ENCODE results near the gene ARFGEF3. TPM values are rescaled to one million over a fixed set of nuclear protein-coding genes. Genes with fewer than 3 reads are reported as not detected.

Gene ARFGEF3
- total RNA-seq, 4 donors from 2014 or later = 8.9 to 12.0 (median 10.5) TPM

DNA sequence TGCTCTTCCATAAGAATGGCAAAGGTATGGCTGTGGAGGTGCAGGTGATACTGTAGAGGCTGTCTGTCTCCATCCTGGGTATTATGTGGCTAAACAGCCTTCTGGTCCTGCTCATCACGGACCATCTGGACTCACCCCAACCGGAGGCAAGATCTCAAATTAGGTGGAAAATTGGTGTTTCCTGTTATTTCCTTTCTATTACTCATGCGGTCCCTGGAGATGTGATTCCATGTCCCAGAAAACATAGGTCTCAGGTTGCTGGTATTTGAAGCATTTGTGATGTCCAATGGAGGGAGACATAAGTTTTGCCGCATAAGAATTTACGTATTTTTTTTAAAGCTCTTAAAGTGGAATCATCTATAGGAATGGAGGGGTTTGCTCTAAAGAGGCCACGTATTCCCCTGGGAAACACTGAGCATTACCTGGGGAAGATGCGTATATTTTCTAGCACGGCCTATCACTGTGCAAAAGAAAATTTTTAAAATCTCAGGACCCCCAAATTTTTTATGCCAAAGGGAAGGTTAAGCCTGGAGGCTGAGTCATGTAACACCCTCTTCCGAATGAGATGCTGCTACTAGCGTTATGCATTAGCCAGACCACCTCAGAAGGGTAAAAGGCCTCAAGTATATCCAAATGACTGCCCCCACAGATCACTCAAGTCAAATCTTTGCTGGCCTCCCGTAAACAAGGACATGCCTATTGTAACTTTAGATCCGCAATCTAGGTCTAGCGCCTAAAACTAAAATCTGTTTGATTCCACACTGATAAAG lies 78.9 kb downstream of the ARFGEF3 start:
- H3K27ac ChIP-seq = no peak overlapping the region
- no peaks in the 10 kb centered on the region for H3K4me1 ChIP-seq
- H3K36me3 ChIP-seq = no peaks in the 10 kb centered on the region
- no peaks in the 10 kb centered on the region for H3K9me3 ChIP-seq
- H3K4me3 ChIP-seq = no peak overlapping the region
- DNase-seq = no peak
- H3K27me3 ChIP-seq = no peaks in the 10 kb centered on the region
- TF ChIP-seq, protein P1, sequence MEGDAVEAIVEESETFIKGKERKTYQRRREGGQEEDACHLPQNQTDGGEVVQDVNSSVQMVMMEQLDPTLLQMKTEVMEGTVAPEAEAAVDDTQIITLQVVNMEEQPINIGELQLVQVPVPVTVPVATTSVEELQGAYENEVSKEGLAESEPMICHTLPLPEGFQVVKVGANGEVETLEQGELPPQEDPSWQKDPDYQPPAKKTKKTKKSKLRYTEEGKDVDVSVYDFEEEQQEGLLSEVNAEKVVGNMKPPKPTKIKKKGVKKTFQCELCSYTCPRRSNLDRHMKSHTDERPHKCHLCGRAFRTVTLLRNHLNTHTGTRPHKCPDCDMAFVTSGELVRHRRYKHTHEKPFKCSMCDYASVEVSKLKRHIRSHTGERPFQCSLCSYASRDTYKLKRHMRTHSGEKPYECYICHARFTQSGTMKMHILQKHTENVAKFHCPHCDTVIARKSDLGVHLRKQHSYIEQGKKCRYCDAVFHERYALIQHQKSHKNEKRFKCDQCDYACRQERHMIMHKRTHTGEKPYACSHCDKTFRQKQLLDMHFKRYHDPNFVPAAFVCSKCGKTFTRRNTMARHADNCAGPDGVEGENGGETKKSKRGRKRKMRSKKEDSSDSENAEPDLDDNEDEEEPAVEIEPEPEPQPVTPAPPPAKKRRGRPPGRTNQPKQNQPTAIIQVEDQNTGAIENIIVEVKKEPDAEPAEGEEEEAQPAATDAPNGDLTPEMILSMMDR (IDR thresholded peaks at IDR 0.05) = no peak
- no peak for TF ChIP-seq POLR2A (IDR thresholded peaks at IDR 0.05)

DNA sequence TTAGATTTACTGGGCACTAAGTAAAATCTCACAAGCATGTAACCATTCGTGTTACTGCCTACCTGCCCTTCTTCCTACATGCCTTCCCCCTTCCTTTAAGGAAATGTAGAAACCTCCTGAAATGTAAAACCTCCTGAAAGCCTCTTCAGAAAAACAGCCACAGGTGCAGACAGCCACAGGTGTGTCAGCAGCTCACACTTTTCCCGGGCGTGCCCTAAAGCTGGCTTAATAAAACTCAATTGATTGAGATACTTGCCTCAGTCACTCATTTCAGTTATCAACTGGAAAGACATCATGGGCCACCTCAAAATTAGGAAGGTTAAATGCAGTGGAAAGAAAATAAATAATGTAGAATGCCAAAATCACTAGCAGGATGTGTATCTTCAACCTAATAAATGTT lies 79.6 kb downstream of the ARFGEF3 start:
- no peak overlapping the region for H3K4me3 ChIP-seq
- H3K9me3 ChIP-seq = no peaks in the 10 kb centered on the region
- TF ChIP-seq, protein P1 (IDR thresholded peaks at IDR 0.05) = no peak
- TF ChIP-seq POLR2A (IDR thresholded peaks at IDR 0.05) = no peak
- H3K4me1 ChIP-seq = no peaks in the 10 kb centered on the region
- H3K36me3 ChIP-seq = no peaks in the 10 kb centered on the region
- H3K27me3 ChIP-seq = no peaks in the 10 kb centered on the region
- DNase-seq = no peak
- no peak overlapping the region for H3K27ac ChIP-seq

DNA sequence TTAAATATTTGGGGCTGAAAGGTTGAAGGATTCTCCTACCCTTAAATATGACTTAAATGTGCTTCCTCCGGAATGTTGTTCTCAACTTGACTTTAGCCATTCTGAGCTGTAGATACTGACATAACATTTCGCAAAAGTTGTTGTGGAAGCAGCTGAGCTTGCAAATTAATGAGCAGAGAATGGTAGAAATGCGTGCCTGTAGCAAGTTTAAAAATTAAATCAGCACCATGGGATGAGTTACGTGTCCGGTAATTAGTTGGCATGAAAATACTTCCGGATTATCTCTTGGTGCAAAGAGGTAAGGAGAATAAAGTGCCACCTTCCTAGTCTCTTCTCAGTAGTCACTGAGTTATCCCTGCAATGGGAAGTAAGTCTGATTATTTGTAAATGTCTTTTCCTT lies 80.2 kb downstream of the ARFGEF3 start:
- Histone ChIP-seq H3K4me3 (no peak overlapping the region), H3K36me3 (no peaks in the 10 kb centered on the region), H3K4me1 (no peaks in the 10 kb centered on the region), H3K27me3 (no peaks in the 10 kb centered on the region), H3K9me3 (no peaks in the 10 kb centered on the region), H3K27ac (no peak overlapping the region)
- no peak for TF ChIP-seq POLR2A (IDR thresholded peaks at IDR 0.05)
- TF ChIP-seq, protein P1 (IDR thresholded peaks at IDR 0.05) = no peak
- DNase-seq = no peak

DNA sequence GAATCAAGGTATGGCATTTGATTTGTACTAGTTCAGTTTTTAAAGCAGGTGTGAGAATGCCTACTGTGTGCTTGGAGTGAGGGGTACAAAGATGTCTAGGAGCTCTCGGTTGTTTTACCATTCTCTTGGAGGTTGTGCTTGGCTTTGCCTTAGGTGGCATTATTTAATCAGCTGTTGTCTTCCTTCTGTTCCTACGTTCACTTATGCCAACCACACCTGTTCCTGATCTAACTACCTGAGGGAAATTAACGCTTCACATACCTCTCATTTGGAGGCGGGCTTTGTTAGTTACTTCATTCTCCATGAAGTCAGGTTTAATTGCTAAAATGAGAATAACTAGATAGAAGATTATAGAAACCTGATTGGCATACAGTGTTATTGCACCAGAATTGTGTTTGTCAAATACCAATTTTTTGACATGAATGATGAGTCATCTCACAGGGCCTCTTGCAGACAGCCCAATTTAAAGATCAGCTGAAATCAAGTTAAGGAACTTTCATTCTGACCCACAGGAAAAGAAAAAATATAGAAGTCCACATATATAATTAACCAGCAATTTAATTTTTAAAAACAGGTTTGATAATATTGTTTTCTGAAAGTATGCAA lies 81.4 kb downstream of the ARFGEF3 start:
- TF ChIP-seq, protein P1 (IDR thresholded peaks at IDR 0.05) = no peak
- TF ChIP-seq POLR2A (IDR thresholded peaks at IDR 0.05) = no peak
- no peaks in the 10 kb centered on the region for H3K27me3 ChIP-seq
- DNase-seq = no peak
- H3K27ac ChIP-seq = no peak overlapping the region
- no peak overlapping the region for H3K4me3 ChIP-seq
- H3K9me3 ChIP-seq = no peaks in the 10 kb centered on the region
- H3K36me3 ChIP-seq = no peaks in the 10 kb centered on the region
- no peaks in the 10 kb centered on the region for H3K4me1 ChIP-seq

DNA sequence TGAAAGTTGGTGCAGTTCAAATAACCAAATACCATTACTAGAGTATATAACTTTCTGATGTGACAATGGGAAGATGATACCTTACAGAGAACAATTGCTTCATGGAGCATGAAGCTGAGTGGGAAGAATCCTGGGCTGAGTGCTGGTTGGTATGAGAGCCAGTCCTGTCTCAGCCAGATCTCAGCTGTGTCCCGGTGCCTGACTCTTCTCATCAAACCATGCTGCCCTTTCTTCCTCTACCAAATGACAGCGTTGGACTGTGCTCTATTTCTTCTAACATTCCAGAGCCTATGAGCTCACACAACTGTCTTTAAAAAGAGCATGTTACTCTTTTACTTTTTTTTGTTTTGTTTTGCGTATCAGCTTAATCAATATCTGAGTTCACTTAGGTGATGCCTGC lies 84.0 kb downstream of the ARFGEF3 start:
- no peaks in the 10 kb centered on the region for H3K9me3 ChIP-seq
- H3K27me3 ChIP-seq = no peaks in the 10 kb centered on the region
- H3K4me3 ChIP-seq = no peak overlapping the region
- no peak overlapping the region for H3K27ac ChIP-seq
- TF ChIP-seq, protein P1 (IDR thresholded peaks at IDR 0.05) = no peak
- TF ChIP-seq POLR2A (IDR thresholded peaks at IDR 0.05) = no peak
- DNase-seq = no peak
- H3K36me3 ChIP-seq = no peaks in the 10 kb centered on the region
- H3K4me1 ChIP-seq = no peaks in the 10 kb centered on the region
